ENCODE measurements around the gene MYBBP1A. TPM values are rescaled to one million over a fixed set of nuclear protein-coding genes. Genes with fewer than 3 reads are reported as not detected.

MYBBP1A gene
- total RNA-seq, 2 experiments from 2014 or later, result 58.0 to 58.2 TPM

GRCh38 chr17:4522661-4523060, 32.5 kb downstream of the MYBBP1A start:
- Histone ChIP-seq H3K27me3 (ENCODE audit: control insufficient read depth in 1 of 2, insufficient read depth in 2 of 2, low read length in 2 of 2) (no peaks in the 10 kb centered on the region), H3K36me3 (ENCODE audit: insufficient read depth, low read length) (no peaks in the 10 kb centered on the region), H3K27ac (ENCODE audit: low read depth in 1 of 2, low read length in 2 of 2) (no peak overlapping the region), H3K4me3 (ENCODE audit: low read length) (no peak overlapping the region), H3K4me1 (ENCODE audit: insufficient read depth, low read length) (no peaks in the 10 kb centered on the region), H3K9me3 (ENCODE audit: control insufficient read depth in 1 of 2, insufficient read depth in 1 of 2, low read length in 2 of 2) (no peaks in the 10 kb centered on the region)
- H3K4me3 Mint-ChIP-seq, result no peak overlapping the region
- no peaks in the 10 kb centered on the region for H3K27me3 Mint-ChIP-seq
- no peak for TF ChIP-seq CTCF (IDR thresholded peaks at IDR 0.05)
- POLR2A ChIA-PET, result no interaction called here
- ATAC-seq (ENCODE audit: poor library complexity) (no peak), DNase-seq (no peak)
- no peaks in the 10 kb centered on the region for H3K36me3 Mint-ChIP-seq (ENCODE audit: low read depth)
- H3K9me3 Mint-ChIP-seq, result no peaks in the 10 kb centered on the region
- CTCF ChIA-PET, result no interaction called here
- intact Hi-C loops (cut with DNase I, micrococcal nuclease), result no loop called here
- H3K4me1 Mint-ChIP-seq (ENCODE audit: low read depth), result no peaks in the 10 kb centered on the region
- H3K27ac Mint-ChIP-seq, result no peak overlapping the region

- intact Hi-C loops (cut with DNase I, micrococcal nuclease), result no loop called here
- H3K4me3 Mint-ChIP-seq, result no peak overlapping the region
- Histone ChIP-seq H3K4me1 (ENCODE audit: insufficient read depth, low read length) (no peaks in the 10 kb centered on the region), H3K4me3 (ENCODE audit: low read length) (no peak overlapping the region), H3K9me3 (ENCODE audit: control insufficient read depth in 1 of 2, insufficient read depth in 1 of 2, low read length in 2 of 2) (no peaks in the 10 kb centered on the region), H3K27ac (ENCODE audit: low read depth in 1 of 2, low read length in 2 of 2) (no peak overlapping the region), H3K36me3 (ENCODE audit: insufficient read depth, low read length) (no peaks in the 10 kb centered on the region), H3K27me3 (ENCODE audit: control insufficient read depth in 1 of 2, insufficient read depth in 2 of 2, low read length in 2 of 2) (no peaks in the 10 kb centered on the region)
- POLR2A ChIA-PET, result no interaction called here
- no peak overlapping the region for H3K27ac Mint-ChIP-seq
- no peak for ATAC-seq (ENCODE audit: poor library complexity)
- no peaks in the 10 kb centered on the region for H3K27me3 Mint-ChIP-seq
- no peaks in the 10 kb centered on the region for H3K36me3 Mint-ChIP-seq (ENCODE audit: low read depth)
- DNase-seq, result no peak
- H3K9me3 Mint-ChIP-seq, result no peaks in the 10 kb centered on the region
- CTCF ChIA-PET, result no interaction called here
- TF ChIP-seq CTCF (IDR thresholded peaks at IDR 0.05), result no peak
- no peaks in the 10 kb centered on the region for H3K4me1 Mint-ChIP-seq (ENCODE audit: low read depth)
These were observed 34.1 kb downstream of the MYBBP1A start for GRCh38 chr17:4520894-4521600.

GRCh38 chr17:4520060-4520893, 34.9 kb downstream of the MYBBP1A start:
- POLR2A ChIA-PET, result no interaction called here
- Mint-ChIP-seq H3K4me1 (ENCODE audit: low read depth) (no peaks in the 10 kb centered on the region), H3K4me3 (no peak overlapping the region), H3K36me3 (ENCODE audit: low read depth) (no peaks in the 10 kb centered on the region), H3K27me3 (no peaks in the 10 kb centered on the region), H3K27ac (no peak overlapping the region), H3K9me3 (no peaks in the 10 kb centered on the region)
- no peaks in the 10 kb centered on the region for H3K9me3 ChIP-seq (ENCODE audit: control insufficient read depth in 1 of 2, insufficient read depth in 1 of 2, low read length in 2 of 2)
- intact Hi-C loops (cut with DNase I, micrococcal nuclease), result no loop called here
- TF ChIP-seq CTCF (IDR thresholded peaks at IDR 0.05), result no peak
- DNase-seq (no peak), ATAC-seq (ENCODE audit: poor library complexity) (no peak)
- H3K27ac ChIP-seq (ENCODE audit: low read depth in 1 of 2, low read length in 2 of 2), result no peak overlapping the region
- no peaks in the 10 kb centered on the region for H3K27me3 ChIP-seq (ENCODE audit: control insufficient read depth in 1 of 2, insufficient read depth in 2 of 2, low read length in 2 of 2)
- H3K4me1 ChIP-seq (ENCODE audit: insufficient read depth, low read length), result no peaks in the 10 kb centered on the region
- no peak overlapping the region for H3K4me3 ChIP-seq (ENCODE audit: low read length)
- CTCF ChIA-PET, result no interaction called here
- no peaks in the 10 kb centered on the region for H3K36me3 ChIP-seq (ENCODE audit: insufficient read depth, low read length)
